Smooth muscle cell (in vitro differentiated cells): ENCODE measurements around the gene CDH9. TPM values are rescaled to one million over a fixed set of nuclear protein-coding genes. Genes with fewer than 3 reads are reported as not detected.
"Not testable (repeated sequence)": the region's sequence is repeated elsewhere in the genome, so short reads cannot be mapped to it uniquely, and the experiment has no call there.

Experiments
- DNase-seq: peaks from one replicate; lab custom pipeline; 2025; ENCODE audit not compliant: unreplicated experiment; lab: John Stamatoyannopoulos, UW
- H2AFZ ChIP-seq: fragments of 200-600 bp; sonication (generic); 2 replicates; pipeline ENCODE4 v1.6.0; 2016; ENCODE audit warnings: antibody characterized with exemption, low read depth, mild to moderate bottlenecking
- H3F3A ChIP-seq: fragments of 200-600 bp; sonication (generic); 2 replicates; pipeline ENCODE4 v1.6.0; 2017; ENCODE audit warnings: antibody characterized with exemption, low read depth
- H3K27ac ChIP-seq: fragments of 200-600 bp; sonication (generic); 2 replicates; pipeline ENCODE4 v1.5.1; 2016; ENCODE audit warnings: low read depth, mild to moderate bottlenecking
- H3K27me3 ChIP-seq: fragments of 200-600 bp; sonication (generic); 2 replicates; pipeline ENCODE4 v1.6.1; 2016; ENCODE audit warnings: low read depth, mild to moderate bottlenecking
- H3K36me3 ChIP-seq: fragments of 200-600 bp; sonication (generic); 2 replicates; pipeline ENCODE4 v1.5.1; 2016; ENCODE audit warnings: low read depth
- H3K4me1 ChIP-seq: fragments of 200-600 bp; sonication (generic); 2 replicates; pipeline ENCODE4 v1.5.1; 2016; ENCODE audit warnings: low read depth
- H3K4me2 ChIP-seq: fragments of 200-600 bp; sonication (generic); 2 replicates; pipeline ENCODE4 v1.6.0; 2016; ENCODE audit warnings: mild to moderate bottlenecking
- H3K4me3 ChIP-seq: fragments of 200-600 bp; sonication (generic); 2 replicates; pipeline ENCODE4 v1.5.1; 2016; ENCODE audit warnings: mild to moderate bottlenecking
- H3K79me2 ChIP-seq: fragments of 200-600 bp; sonication (generic); 2 replicates; pipeline ENCODE4 v1.6.0; 2016; ENCODE audit warnings: low read depth, mild to moderate bottlenecking
- H3K9ac ChIP-seq: fragments of 200-600 bp; sonication (generic); 2 replicates; pipeline ENCODE4 v1.6.0; 2016; ENCODE audit warnings: low read depth
- H3K9me3 ChIP-seq: fragments of 200-600 bp; sonication (generic); replicated peaks from 2 replicates; pipeline ENCODE4 v1.5.1; 2016; ENCODE audit warnings: low read depth
- H4K20me1 ChIP-seq: fragments of 200-600 bp; sonication (generic); 2 replicates; pipeline ENCODE4 v1.6.0; 2016; ENCODE audit warnings: low read depth
- WGBS: methylation state at CpG from one replicate; pipeline ENCODE4 v1.1.7; 2016; ENCODE audit warnings: low lambda C conversion rate; 5-methylcytosine and 5-hydroxymethylcytosine counted together
- polyA plus RNA-seq: library from polyadenylated mRNA; unstranded; fragments of >200 nt; fragmentation: Nextera tagmentation; extraction: Ambion mirVana; gene quantifications from 2 replicates; pipeline ENCODE4 v1.2.1, GENCODE V29; 2016
- total RNA-seq: library from RNA; depleted of rRNA; stranded (reverse); fragments of >200 nt; gene quantifications from 2 replicates; pipeline ENCODE4 v1.2.3, GENCODE V29; 2014
- TF ChIP-seq, protein P1 (sequence below): fragments of 200-600 bp; sonication (generic); IDR thresholded peaks from 2 replicates; pipeline ENCODE4 v1.5.1; 2017; ENCODE audit warnings: borderline replicate concordance, mild to moderate bottlenecking, antibody characterized with exemption; ENCODE audit not compliant: insufficient read depth, poor library complexity, severe bottlenecking

The CDH9 gene
- total and polyA plus RNA-seq, 2 experiments from 2014 or later: not detected

DNA sequence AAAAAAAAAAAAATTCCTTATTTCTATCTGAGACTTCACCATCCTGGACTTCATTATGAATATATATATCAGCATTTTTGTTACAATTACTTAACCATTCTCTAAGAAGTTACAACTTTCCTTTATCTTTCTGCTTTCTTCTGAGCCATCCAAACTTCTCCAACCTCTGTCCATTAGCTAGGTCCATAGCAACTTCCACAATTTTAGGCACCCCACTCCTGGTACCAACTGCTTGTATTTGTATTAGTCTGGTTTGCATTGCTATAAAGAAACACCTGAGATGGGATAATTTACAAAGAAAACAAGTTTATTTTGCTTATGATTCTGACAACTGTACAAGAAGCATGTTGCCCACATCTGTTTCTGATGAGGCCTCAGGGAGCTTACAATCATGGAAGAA is 182.1 kb downstream of the CDH9 start:
- no peak overlapping the region for H3K27ac ChIP-seq
- no peaks in the 10 kb centered on the region for H3K27me3 ChIP-seq
- H3K79me2 ChIP-seq: no peaks in the 10 kb centered on the region
- no peaks in the 10 kb centered on the region for H3K36me3 ChIP-seq
- H3F3A ChIP-seq: no peaks in the 10 kb centered on the region
- H4K20me1 ChIP-seq: no peaks in the 10 kb centered on the region
- TF ChIP-seq, protein P1, sequence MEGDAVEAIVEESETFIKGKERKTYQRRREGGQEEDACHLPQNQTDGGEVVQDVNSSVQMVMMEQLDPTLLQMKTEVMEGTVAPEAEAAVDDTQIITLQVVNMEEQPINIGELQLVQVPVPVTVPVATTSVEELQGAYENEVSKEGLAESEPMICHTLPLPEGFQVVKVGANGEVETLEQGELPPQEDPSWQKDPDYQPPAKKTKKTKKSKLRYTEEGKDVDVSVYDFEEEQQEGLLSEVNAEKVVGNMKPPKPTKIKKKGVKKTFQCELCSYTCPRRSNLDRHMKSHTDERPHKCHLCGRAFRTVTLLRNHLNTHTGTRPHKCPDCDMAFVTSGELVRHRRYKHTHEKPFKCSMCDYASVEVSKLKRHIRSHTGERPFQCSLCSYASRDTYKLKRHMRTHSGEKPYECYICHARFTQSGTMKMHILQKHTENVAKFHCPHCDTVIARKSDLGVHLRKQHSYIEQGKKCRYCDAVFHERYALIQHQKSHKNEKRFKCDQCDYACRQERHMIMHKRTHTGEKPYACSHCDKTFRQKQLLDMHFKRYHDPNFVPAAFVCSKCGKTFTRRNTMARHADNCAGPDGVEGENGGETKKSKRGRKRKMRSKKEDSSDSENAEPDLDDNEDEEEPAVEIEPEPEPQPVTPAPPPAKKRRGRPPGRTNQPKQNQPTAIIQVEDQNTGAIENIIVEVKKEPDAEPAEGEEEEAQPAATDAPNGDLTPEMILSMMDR: no peak
- H3K4me1 ChIP-seq: no peaks in the 10 kb centered on the region
- DNase-seq: no peak
- no peak overlapping the region for H3K4me2 ChIP-seq
- no peak overlapping the region for H2AFZ ChIP-seq
- H3K9ac ChIP-seq: no peak overlapping the region
- no peak overlapping the region for H3K4me3 ChIP-seq
- H3K9me3 ChIP-seq: no peaks in the 10 kb centered on the region

DNA sequence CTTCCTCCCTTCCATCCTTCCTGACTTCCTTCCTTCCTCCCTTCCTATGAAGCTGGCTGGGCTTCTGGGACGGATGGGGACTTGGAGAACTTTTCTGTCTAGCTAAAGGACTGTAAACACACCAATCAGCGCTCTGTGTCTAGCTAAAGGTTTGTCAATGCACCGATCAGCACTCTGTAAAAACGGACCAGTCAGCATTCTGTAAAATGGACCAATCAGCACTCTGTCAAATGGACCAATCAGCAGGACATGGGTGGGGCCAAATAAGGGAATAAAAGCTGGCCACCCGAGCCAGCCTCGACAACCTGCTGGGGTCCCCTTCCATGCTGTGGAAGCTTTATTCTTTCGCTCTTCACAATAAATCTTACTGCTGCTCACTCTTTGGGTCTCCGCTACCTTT is 185.9 kb downstream of the CDH9 start:
- H3K36me3 ChIP-seq, H3K27me3 ChIP-seq, H3K4me3 ChIP-seq, H3K79me2 ChIP-seq, DNase-seq, H2AFZ ChIP-seq, H3F3A ChIP-seq, H3K4me2 ChIP-seq, H3K27ac ChIP-seq, H4K20me1 ChIP-seq, H3K4me1 ChIP-seq, H3K9ac ChIP-seq, H3K9me3 ChIP-seq: not testable (repeated sequence)
- WGBS: 90% methylated on average over 8 of the region's 8 CpGs

DNA sequence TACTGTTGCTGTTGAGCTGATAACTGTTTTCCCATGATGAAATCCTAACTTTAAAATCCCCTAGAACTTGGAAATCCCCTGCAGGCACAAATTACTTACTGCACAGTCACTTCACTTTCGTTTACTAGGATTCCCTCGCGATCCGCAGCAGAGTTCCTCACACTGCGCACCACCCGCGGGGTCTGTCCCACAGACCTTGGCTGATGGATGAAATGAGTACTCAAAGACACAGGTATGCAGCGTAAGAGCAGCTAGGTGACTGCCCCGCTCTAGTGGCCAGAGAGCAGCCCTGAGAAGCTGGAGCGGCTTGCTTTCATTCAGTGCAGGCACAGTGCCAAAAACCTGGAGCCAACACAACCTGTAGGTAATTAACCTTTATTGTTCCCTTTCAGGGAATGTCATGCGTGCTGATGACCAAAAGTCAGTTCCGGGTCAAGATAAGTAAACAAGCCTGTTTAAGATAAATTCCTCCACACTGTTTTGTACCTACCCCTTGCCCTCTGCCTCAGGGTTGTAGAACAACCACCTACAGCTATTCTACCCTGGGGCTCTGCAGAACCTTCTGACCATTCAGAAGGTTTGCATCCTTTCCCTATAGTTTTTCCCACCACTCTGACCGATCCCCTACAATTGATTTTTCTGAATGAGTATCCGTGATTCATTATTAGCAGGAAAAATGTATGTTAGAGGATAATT is 191.2 kb downstream of the CDH9 start:
- Histone ChIP-seq H3K9me3 (no peaks in the 10 kb centered on the region), H3K27ac (no peak overlapping the region), H4K20me1 (no peaks in the 10 kb centered on the region), H3K4me1 (no peaks in the 10 kb centered on the region), H2AFZ (no peak overlapping the region), H3K27me3 (no peaks in the 10 kb centered on the region), H3K79me2 (no peaks in the 10 kb centered on the region), H3K9ac (no peak overlapping the region), H3K4me2 (no peak overlapping the region), H3K4me3 (no peak overlapping the region), H3F3A (no peaks in the 10 kb centered on the region), H3K36me3 (no peaks in the 10 kb centered on the region)
- TF ChIP-seq, protein P1: no peak
- DNase-seq: no peak
- 86% methylated on average over 14 of the region's 14 CpGs for WGBS

DNA sequence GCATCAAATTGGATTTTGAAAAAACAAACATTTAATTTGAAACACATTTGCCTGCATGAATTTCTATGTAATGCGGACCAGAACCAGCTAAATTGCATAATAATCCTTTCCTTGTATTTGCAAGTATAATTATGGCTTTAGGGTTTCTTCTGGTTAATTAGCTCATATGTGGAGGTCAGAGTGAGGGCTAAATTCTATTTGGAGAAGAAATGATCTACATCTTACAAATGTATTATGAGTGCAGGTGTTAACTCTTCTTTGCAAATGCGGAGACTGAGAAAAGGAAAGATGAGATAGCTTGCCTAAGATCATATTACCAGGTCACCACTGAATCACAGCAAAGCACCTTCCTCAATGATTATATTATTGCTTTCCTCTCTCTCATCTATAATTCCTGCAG is 194.7 kb downstream of the CDH9 start:
- no peak overlapping the region for H3K9ac ChIP-seq
- no peak overlapping the region for H3K4me3 ChIP-seq
- no peaks in the 10 kb centered on the region for H3K27me3 ChIP-seq
- H3F3A ChIP-seq: no peaks in the 10 kb centered on the region
- TF ChIP-seq, protein P1: no peak
- H3K4me1 ChIP-seq: no peaks in the 10 kb centered on the region
- no peak overlapping the region for H2AFZ ChIP-seq
- no peak overlapping the region for H3K4me2 ChIP-seq
- DNase-seq: no peak
- H3K9me3 ChIP-seq: no peaks in the 10 kb centered on the region
- WGBS: 95% methylated on average over 2 of the region's 2 CpGs
- no peaks in the 10 kb centered on the region for H3K79me2 ChIP-seq
- no peaks in the 10 kb centered on the region for H4K20me1 ChIP-seq
- H3K36me3 ChIP-seq: no peaks in the 10 kb centered on the region
- H3K27ac ChIP-seq: no peak overlapping the region
